ENCODE measurements around the gene SYNGR3.

The SYNGR3 gene

DNA sequence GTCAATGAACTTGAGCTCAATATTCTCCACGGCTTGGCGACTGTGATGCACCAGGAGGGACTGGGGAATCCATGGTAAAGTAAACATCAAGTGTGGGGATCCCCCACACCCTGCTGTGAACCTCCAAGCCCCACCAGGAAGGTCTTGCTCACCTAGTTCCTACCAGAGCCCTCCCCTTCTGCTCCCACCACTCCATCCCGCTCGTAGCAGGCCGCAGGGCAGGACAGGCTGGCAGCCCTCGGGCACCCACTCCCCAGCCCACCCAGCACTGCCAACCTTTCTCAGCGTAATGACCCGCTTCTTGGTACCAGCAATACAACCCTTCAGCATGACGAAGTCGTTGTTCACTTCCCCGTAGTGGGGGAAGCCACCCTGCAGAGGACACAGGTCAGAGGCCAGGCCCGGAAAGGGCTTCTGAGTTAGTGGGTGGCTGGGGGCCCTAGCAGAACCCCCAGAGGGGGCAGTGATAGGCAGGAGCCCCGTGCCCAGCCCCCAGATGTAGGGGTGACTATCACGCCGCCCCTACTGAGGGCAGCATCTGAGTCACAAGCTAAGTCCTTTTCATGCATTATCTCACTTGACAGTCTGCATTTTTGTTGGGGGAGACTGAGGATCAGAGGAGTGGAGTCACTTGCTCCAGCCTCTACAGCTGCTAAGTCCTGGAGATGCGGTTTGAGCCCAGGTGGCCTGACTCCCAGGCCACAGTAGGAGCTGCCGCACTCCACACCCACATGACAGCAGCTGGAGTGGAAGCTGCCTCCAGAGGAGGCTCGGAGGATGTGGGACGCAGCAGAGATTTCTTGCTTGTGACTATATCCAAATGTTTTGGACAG is 44.0 kb upstream of the SYNGR3 start:
- Histone ChIP-seq H4K20me1 (ENCODE audit: control insufficient read depth, insufficient read depth, low read depth, low read length) (no peaks in the 10 kb centered on the region), H3K79me2 (ENCODE audit: control insufficient read depth, low read length) (no peaks in the 10 kb centered on the region), H3K9me2 (replicated peaks; ENCODE audit: control insufficient read depth, low read length) (no peaks in the 10 kb centered on the region), H3K4me3 (ENCODE audit: low read length) (no peak overlapping the region), H3K9me3 (ENCODE audit: control insufficient read depth, insufficient read depth, low read length) (no peaks in the 10 kb centered on the region), H3F3A (ENCODE audit: control insufficient read depth, insufficient read depth) (no peaks in the 10 kb centered on the region), H3K36me3 (ENCODE audit: control insufficient read depth, low read length) (no peaks in the 10 kb centered on the region), H3K27me3 (ENCODE audit: control insufficient read depth, low read length) (no peaks in the 10 kb centered on the region), H3K4me2 (ENCODE audit: low read length) (no peak overlapping the region), H3K4me1 (ENCODE audit: control insufficient read depth, low read length) (peaks cover 20% of the 10 kb centered on the region), H3K27ac (ENCODE audit: low read depth, low read length) (no peak overlapping the region)
- TF ChIP-seq, protein P1, sequence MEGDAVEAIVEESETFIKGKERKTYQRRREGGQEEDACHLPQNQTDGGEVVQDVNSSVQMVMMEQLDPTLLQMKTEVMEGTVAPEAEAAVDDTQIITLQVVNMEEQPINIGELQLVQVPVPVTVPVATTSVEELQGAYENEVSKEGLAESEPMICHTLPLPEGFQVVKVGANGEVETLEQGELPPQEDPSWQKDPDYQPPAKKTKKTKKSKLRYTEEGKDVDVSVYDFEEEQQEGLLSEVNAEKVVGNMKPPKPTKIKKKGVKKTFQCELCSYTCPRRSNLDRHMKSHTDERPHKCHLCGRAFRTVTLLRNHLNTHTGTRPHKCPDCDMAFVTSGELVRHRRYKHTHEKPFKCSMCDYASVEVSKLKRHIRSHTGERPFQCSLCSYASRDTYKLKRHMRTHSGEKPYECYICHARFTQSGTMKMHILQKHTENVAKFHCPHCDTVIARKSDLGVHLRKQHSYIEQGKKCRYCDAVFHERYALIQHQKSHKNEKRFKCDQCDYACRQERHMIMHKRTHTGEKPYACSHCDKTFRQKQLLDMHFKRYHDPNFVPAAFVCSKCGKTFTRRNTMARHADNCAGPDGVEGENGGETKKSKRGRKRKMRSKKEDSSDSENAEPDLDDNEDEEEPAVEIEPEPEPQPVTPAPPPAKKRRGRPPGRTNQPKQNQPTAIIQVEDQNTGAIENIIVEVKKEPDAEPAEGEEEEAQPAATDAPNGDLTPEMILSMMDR (IDR thresholded peaks at IDR 0.05; ENCODE audit: low read depth, low read length, poor library complexity, severe bottlenecking), result no peak
- TF ChIP-seq EZH2phosphoT487 (IDR thresholded peaks at IDR 0.05; ENCODE audit: borderline replicate concordance, low read length), result no peak

DNA sequence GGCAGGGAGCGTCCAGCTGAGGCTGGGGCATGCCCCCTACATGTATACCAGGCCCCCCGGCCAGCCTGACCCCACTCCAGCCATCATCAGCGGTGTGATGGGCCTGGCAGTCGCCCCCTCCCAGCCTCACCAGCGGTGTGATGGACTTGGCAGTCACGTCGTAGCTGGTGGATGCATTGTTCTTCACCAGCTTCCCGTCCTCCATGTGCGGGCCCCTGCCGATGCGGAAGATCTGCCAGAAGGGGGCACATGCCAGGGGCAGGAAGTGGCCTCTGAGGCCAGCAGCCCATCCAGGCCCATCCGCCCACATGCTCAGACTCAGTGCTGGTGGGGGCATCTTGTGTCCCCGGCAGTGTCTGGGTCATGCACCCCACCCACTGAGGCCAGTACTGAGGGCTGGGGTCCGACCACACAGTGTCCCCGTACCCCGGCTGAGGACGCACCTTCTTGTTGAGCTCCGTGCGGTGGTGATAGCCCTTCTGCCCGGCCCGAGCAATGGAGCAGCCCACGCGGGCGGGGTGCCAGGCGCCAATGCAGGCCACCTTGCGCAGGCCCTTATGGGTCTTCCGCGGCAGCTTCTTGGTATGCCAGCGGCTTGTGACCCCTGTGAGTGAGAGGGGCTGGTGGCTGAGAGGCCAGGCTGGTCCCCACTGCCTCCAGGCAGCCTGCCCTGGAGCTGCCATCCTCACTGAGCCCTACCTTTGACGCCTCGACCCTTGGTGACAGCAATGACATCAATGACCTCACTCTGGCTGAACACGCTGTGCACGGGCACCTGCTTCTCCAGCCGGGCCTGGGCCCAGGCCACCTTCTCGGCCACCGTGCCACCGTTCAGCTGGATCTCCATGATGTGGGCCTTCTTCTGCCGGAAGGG is 43.0 kb upstream of the SYNGR3 start:
- Histone ChIP-seq H3F3A (ENCODE audit: control insufficient read depth, insufficient read depth) (no peaks in the 10 kb centered on the region), H3K4me1 (ENCODE audit: control insufficient read depth, low read length) (peaks cover 17% of the 10 kb centered on the region), H3K9me3 (ENCODE audit: control insufficient read depth, insufficient read depth, low read length) (no peaks in the 10 kb centered on the region), H3K79me2 (ENCODE audit: control insufficient read depth, low read length) (no peaks in the 10 kb centered on the region), H3K4me3 (ENCODE audit: low read length) (no peak overlapping the region), H4K20me1 (ENCODE audit: control insufficient read depth, insufficient read depth, low read depth, low read length) (no peaks in the 10 kb centered on the region), H3K9me2 (replicated peaks; ENCODE audit: control insufficient read depth, low read length) (no peaks in the 10 kb centered on the region), H3K36me3 (ENCODE audit: control insufficient read depth, low read length) (no peaks in the 10 kb centered on the region), H3K27me3 (ENCODE audit: control insufficient read depth, low read length) (no peaks in the 10 kb centered on the region), H3K4me2 (ENCODE audit: low read length) (no peak overlapping the region), H3K27ac (ENCODE audit: low read depth, low read length) (no peak overlapping the region)
- TF ChIP-seq EZH2phosphoT487 (IDR thresholded peaks at IDR 0.05; ENCODE audit: borderline replicate concordance, low read length), result no peak
- TF ChIP-seq, protein P1 (IDR thresholded peaks at IDR 0.05; ENCODE audit: low read depth, low read length, poor library complexity, severe bottlenecking), result no peak

DNA sequence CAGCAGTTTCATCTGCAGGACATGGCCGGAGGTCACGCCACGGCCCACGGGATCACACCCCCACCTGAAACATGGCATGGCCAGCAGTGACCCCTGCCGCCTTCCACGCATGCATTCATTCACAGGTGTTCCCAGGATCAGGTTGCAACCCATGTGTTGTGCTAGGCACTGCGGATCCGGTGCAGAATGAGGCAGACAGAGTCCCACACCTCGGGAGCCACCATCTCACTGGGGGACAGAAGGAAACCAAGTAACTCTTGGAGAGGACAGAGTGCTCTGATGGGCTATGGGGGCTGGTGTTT is 42.5 kb upstream of the SYNGR3 start:
- Histone ChIP-seq H3K4me1 (ENCODE audit: control insufficient read depth, low read length) (peaks cover 11% of the 10 kb centered on the region), H3F3A (ENCODE audit: control insufficient read depth, insufficient read depth) (no peaks in the 10 kb centered on the region), H3K27me3 (ENCODE audit: control insufficient read depth, low read length) (no peaks in the 10 kb centered on the region), H3K27ac (ENCODE audit: low read depth, low read length) (no peak overlapping the region), H3K9me3 (ENCODE audit: control insufficient read depth, insufficient read depth, low read length) (no peaks in the 10 kb centered on the region), H3K4me3 (ENCODE audit: low read length) (no peak overlapping the region), H3K79me2 (ENCODE audit: control insufficient read depth, low read length) (no peaks in the 10 kb centered on the region), H4K20me1 (ENCODE audit: control insufficient read depth, insufficient read depth, low read depth, low read length) (no peaks in the 10 kb centered on the region), H3K4me2 (ENCODE audit: low read length) (no peak overlapping the region), H3K36me3 (ENCODE audit: control insufficient read depth, low read length) (no peaks in the 10 kb centered on the region), H3K9me2 (replicated peaks; ENCODE audit: control insufficient read depth, low read length) (no peaks in the 10 kb centered on the region)
- no peak for TF ChIP-seq EZH2phosphoT487 (IDR thresholded peaks at IDR 0.05; ENCODE audit: borderline replicate concordance, low read length)
- TF ChIP-seq, protein P1 (IDR thresholded peaks at IDR 0.05; ENCODE audit: low read depth, low read length, poor library complexity, severe bottlenecking), result no peak
